ENCODE results near the gene FER. TPM values are rescaled to one million over a fixed set of nuclear protein-coding genes. Genes with fewer than 3 reads are reported as not detected.

FER gene
- total and polyA plus RNA-seq, 12 donors = 3.5 to 37.5 (median 27.0) TPM

DNA sequence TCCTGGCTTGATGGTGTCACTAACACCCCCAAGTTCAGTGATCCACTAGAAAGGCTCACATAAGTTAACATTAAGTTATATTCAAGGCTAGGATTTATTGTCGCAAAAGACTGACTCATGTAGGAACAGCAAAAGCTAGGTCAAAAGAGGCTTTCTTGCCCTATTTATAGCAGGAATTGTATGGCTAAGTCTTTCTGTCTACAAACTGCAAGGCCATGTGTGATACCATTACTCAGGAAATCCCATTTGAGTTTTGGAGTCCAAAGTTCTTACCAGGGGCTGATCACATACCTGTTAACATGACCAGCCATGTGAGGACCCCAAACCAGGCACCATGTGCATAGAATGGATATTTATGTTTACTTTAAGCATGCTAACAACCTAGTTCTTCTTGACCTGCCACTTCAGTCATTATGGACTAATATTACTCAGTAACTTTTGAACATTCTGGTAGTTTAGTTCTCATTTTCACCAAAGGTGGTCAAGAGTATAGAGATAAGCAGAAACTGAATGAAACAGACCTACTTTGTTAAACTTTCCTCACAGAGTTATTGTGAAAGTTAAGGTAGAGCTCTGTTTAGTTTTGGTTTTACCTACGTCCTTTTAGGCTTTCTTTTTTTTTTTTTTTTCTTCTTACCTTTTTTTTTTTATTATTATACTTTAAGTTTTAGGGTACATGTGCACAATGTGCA, 281.1 kb downstream of the FER start:
- no peaks in the 10 kb centered on the region for H3K9me3 ChIP-seq (replicated peaks in 1 of 3)
- no peak overlapping the region for H3K4me3 ChIP-seq
- no peaks in the 10 kb centered on the region for H3K36me3 ChIP-seq (replicated peaks in 1 of 2)
- 58 to 91% (median 66%) methylated on average over 1 to 2 of the region's 2 CpGs for WGBS, 4 donors
- intact Hi-C loops (cut with DNase I) = no loop called here
- no peak for DNase-seq
- H3K27me3 ChIP-seq = no peaks in the 10 kb centered on the region
- H3K4me1 ChIP-seq (replicated peaks in 1 of 2) = no peaks in the 10 kb centered on the region
- TF ChIP-seq POLR2A (IDR thresholded peaks at IDR 0.05) = no peak
- TF ChIP-seq, protein P1, sequence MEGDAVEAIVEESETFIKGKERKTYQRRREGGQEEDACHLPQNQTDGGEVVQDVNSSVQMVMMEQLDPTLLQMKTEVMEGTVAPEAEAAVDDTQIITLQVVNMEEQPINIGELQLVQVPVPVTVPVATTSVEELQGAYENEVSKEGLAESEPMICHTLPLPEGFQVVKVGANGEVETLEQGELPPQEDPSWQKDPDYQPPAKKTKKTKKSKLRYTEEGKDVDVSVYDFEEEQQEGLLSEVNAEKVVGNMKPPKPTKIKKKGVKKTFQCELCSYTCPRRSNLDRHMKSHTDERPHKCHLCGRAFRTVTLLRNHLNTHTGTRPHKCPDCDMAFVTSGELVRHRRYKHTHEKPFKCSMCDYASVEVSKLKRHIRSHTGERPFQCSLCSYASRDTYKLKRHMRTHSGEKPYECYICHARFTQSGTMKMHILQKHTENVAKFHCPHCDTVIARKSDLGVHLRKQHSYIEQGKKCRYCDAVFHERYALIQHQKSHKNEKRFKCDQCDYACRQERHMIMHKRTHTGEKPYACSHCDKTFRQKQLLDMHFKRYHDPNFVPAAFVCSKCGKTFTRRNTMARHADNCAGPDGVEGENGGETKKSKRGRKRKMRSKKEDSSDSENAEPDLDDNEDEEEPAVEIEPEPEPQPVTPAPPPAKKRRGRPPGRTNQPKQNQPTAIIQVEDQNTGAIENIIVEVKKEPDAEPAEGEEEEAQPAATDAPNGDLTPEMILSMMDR (IDR thresholded peaks at IDR 0.05) = no peak
- no peak overlapping the region for H3K27ac ChIP-seq

DNA sequence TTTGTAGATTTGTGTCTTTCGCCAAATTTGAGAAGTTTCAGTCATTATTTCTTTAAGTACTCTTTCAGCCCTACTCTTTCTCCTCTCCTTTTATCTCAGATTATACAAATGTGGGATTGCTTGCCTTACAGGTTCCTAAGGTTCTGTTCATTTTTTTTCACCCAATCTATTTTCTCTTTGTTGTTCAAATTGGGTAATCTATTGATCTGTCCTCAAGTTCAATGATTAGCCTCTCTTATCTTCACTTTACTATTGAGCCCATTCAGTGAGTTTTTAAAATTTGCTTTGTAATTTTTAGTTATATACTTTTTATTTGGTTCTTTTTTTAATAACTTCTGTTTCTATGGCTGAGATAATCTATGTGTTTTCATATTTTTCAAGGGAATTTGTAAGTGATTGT, 282.1 kb downstream of the FER start:
- H3K9me3 ChIP-seq (replicated peaks in 1 of 3) = no peaks in the 10 kb centered on the region
- H3K27ac ChIP-seq = no peak overlapping the region
- no peak overlapping the region for H3K4me3 ChIP-seq
- TF ChIP-seq, protein P1 (IDR thresholded peaks at IDR 0.05) = no peak
- no peak for TF ChIP-seq POLR2A (IDR thresholded peaks at IDR 0.05)
- no peaks in the 10 kb centered on the region for H3K36me3 ChIP-seq (replicated peaks in 1 of 2)
- WGBS, 4 donors = 97 to 100% (median 98%) methylated on average over 1 of the region's 1 CpG
- no peaks in the 10 kb centered on the region for H3K4me1 ChIP-seq (replicated peaks in 1 of 2)
- DNase-seq = no peak
- no peaks in the 10 kb centered on the region for H3K27me3 ChIP-seq
- intact Hi-C loops (cut with DNase I) = no loop called here

DNA sequence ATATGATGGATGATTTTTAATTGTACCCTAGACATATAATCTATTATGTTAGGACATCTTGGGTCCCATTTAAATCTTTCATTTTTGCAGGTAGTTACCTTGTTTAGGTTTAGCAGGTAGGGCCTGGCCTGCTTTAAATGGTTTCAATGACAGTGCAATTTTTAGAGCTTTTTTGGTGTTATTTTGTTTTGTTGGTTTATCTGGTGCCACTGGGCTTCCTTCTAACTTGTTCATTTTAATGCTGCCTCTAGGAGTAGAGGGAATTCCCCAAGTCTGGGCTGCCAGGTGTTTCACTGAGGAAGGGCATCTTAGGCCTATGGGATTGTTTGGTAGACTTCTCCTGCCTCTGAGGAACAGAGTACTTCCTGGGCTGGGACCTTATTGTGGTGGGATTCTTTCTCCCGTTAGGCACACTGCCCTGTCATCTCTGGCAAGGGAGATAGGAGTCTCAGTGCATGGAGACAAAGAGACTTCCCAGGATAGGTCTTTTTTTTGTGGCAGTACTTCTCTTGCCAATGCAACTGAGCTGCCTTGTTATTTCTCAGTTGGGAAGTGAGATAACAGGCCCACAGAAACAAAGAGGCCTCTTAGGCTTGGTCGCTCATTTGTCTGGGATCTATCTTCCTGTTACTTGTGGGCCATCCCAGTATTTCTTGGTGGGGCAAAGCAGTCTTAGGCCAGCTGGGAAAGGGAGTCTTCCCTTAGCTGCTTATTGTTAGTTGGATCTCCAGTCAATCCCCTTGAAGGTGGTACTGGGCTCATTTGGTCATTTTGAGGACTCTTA, 282.9 kb downstream of the FER start:
- Histone ChIP-seq H3K27me3 (no peaks in the 10 kb centered on the region), H3K36me3 (replicated peaks in 1 of 2) (no peaks in the 10 kb centered on the region), H3K27ac (no peak overlapping the region), H3K4me1 (replicated peaks in 1 of 2) (no peaks in the 10 kb centered on the region), H3K9me3 (replicated peaks in 1 of 3) (no peaks in the 10 kb centered on the region), H3K4me3 (no peak overlapping the region)
- intact Hi-C loops (cut with DNase I) = no loop called here
- DNase-seq = no peak
- TF ChIP-seq, protein P1 (IDR thresholded peaks at IDR 0.05) = no peak
- TF ChIP-seq POLR2A (IDR thresholded peaks at IDR 0.05) = no peak
- 90 to 95% (median 95%) methylated on average over 2 of the region's 2 CpGs for WGBS, 4 donors

DNA sequence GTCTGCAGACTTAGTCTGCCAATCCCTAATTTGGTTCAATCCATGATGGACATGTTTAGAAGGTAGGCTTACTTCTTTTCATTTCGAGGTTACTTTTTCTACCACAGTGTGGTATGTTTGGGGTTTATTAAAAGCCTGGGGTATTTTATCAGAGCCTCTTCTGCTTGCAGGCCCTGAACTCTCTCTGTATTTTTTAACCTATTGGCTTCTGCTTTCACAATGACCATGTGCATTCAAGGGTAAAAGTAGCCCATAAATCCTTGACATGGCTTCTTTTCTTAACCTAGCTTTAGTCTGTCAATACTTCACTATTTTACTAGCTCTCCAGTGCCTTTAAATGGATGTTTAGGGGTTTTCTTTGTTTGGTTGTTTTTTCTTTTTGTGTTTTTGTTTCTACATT, 286.6 kb downstream of the FER start:
- Histone ChIP-seq H3K27ac (no peak overlapping the region), H3K4me1 (replicated peaks in 1 of 2) (no peaks in the 10 kb centered on the region), H3K4me3 (no peak overlapping the region), H3K36me3 (replicated peaks in 1 of 2) (no peaks in the 10 kb centered on the region), H3K9me3 (replicated peaks in 1 of 3) (no peaks in the 10 kb centered on the region), H3K27me3 (no peaks in the 10 kb centered on the region)
- WGBS, 4 donors = 85 to 90% (median 86%) methylated on average over 1 of the region's 1 CpG
- intact Hi-C loops (cut with DNase I) = no loop called here
- TF ChIP-seq POLR2A (IDR thresholded peaks at IDR 0.05) = no peak
- TF ChIP-seq, protein P1 (IDR thresholded peaks at IDR 0.05) = no peak
- DNase-seq = no peak
